ENCODE data around the gene SLC44A5.
"Not testable (repeated sequence)": the region's sequence is repeated elsewhere in the genome, so short reads cannot be mapped to it uniquely, and the experiment has no call there.

SLC44A5 gene

DNA sequence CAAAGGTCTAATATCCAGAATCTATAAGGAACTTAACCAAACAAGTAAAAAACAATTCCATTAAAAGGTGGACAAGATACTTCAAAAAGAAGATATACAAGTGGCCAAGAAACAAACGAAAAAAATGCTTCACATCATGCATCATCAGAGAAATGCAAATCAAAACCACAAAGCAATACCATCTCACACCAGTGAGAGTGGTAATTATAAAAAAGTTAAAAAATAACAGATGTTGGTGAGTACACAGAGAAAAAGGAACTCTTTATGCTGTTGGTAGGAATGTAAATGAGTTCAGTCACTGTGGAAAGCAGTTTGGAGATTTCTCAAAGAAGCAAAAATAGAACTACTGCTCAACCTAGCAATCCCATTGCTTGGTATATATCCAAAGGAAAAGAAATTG, 218.6 kb downstream of the SLC44A5 start:
- H3K79me1 ChIP-seq (ENCODE audit: low read depth, low read length): no peaks in the 10 kb centered on the region
- no peak overlapping the region for H3K4me3 ChIP-seq (ENCODE audit: low read length in 2 of 2)
- no peak overlapping the region for H3K14ac ChIP-seq (ENCODE audit: low read length)
- no peak overlapping the region for H2BK15ac ChIP-seq (ENCODE audit: low read length)
- H3K4ac ChIP-seq (ENCODE audit: low read length): no peak overlapping the region
- H2BK12ac ChIP-seq (ENCODE audit: low read length): no peak overlapping the region
- no peak overlapping the region for H4K8ac ChIP-seq (ENCODE audit: low read depth, low read length)
- peaks cover 0 to 2% of the 10 kb centered on the region in 2 donors for H3K9me3 ChIP-seq (replicated peaks in 1 of 2; ENCODE audit: control insufficient read depth in 2 of 2, insufficient read depth in 1 of 2, low read depth in 1 of 2, low read length in 2 of 2)
- H3K18ac ChIP-seq (ENCODE audit: low read length): no peak overlapping the region
- H2AFZ ChIP-seq (ENCODE audit: low read length): no peak overlapping the region
- no peak for DNase-seq (ENCODE audit: low spot score)
- H3K23ac ChIP-seq (ENCODE audit: low read depth, low read length, poor library complexity): no peak overlapping the region
- no peak overlapping the region for H3K27ac ChIP-seq (replicated peaks; ENCODE audit: low read length)
- no peak overlapping the region for H4K91ac ChIP-seq (ENCODE audit: low read depth, low read length, poor library complexity)
- H2BK5ac ChIP-seq (ENCODE audit: low read length): no peak overlapping the region
- H3K36me3 ChIP-seq (replicated peaks in 1 of 2; ENCODE audit: control insufficient read depth in 2 of 2, insufficient read depth in 2 of 2, low read length in 2 of 2): no peaks in the 10 kb centered on the region
- H2BK120ac ChIP-seq (ENCODE audit: low read depth, low read length): no peak overlapping the region
- H3K4me1 ChIP-seq (ENCODE audit: control insufficient read depth in 2 of 2, insufficient read depth in 1 of 2, low read depth in 1 of 2, low read length in 2 of 2): no peaks in the 10 kb centered on the region
- WGBS, 2 donors (ENCODE audit: extremely low coverage in 2 of 2, insufficient read length in 2 of 2, insufficient replicate concordance in 1 of 2): no CpG with 5 or more reads among the region's 1 CpG
- no peak overlapping the region for H3K9ac ChIP-seq (ENCODE audit: low read depth, low read length, poor library complexity)
- no peaks in the 10 kb centered on the region for H3K27me3 ChIP-seq (ENCODE audit: control insufficient read depth in 3 of 3, insufficient read depth in 3 of 3, low read depth in 1 of 3, low read length in 3 of 3)
- no peak overlapping the region for H3K4me2 ChIP-seq (ENCODE audit: insufficient read depth, low read length, poor library complexity, severe bottlenecking)
- no peak overlapping the region for H2AK5ac ChIP-seq (ENCODE audit: low read depth, low read length)

DNA sequence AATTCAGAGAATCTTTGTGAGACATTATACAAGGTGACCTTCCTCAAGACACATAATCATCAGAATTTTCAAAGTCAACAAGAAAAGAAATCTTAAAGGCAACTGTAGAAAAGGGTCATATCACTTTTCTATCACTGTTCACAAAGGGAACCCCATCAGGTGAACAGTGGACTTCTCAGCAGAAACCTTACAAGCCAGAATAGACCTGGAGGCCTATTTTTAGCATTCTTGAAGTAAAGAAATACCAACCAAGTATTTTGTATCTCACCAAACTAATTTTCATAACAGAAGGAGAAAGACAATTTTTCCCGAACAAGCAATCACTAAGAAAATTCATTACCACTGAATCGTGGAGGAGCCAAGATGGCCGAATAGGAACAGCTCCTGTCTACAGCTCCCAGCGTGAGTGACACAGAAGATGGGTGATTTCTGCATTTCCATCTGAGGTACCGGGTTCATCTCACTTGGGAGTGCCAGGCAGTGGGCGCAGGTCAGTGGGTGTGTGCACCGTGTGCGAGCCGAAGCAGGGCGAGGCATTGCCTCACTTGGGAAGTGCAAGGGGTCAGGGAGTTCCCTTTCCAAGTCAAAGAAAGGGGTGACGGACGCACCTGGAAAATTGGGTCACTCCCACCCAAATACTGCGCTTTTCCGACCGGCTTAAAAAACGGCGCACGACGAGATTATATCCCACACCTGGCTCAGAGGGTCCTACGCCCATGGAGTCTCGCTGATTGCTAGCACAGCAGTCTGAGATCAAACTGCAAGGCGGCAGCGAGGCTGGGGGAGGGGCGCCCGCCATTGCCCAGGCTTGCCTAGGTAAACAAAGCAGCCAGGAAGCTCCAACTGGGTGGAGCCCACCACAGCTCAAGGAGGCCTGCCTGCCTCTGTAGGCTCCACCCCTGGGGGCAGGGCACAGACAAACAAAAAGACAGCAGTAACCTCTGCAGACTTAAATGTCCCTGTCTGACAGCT, 235.2 kb downstream of the SLC44A5 start:
- H4K91ac ChIP-seq (ENCODE audit: low read depth, low read length, poor library complexity); DNase-seq (ENCODE audit: low spot score): not testable (repeated sequence)
- WGBS, 2 donors (ENCODE audit: extremely low coverage in 2 of 2, insufficient read length in 2 of 2, insufficient replicate concordance in 1 of 2): no CpG with 5 or more reads among the region's 25 CpGs

DNA sequence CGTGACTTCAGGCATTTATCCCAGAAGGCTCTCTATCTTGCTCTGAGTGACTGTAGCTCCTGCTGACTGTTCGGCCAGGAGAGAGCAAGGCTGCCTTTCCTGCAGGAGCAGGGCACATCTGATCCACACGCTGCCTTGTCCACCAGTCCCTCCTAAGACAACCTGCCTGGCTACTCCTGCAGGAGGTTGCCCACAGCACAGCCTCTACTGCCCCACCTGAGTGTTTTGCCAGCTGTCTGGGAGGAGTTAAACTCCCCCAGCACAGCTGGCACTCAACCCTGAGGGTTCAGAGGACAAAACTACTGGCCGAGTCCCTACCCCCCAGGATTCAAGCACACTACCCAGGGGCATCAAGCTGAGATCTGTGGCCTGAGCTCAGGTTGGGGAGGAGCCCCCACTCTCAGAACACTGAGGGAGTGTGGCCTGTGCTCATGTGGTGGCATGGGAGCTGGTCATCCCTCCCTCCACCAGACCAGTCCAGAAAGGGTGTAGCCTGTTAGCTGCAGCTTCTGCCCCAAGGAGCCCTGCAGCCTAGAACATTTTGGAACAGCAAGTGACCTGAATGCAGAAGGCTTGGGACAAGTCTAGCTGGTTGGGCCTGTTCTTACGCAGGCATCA, 237.3 kb downstream of the SLC44A5 start:
- Histone ChIP-seq H3K27ac (replicated peaks; ENCODE audit: low read length) (no peak overlapping the region), H2BK15ac (ENCODE audit: low read length) (peak overlapping the region; percentile 39)
- no CpG with 5 or more reads among the region's 5 CpGs for WGBS, 2 donors (ENCODE audit: extremely low coverage in 2 of 2, insufficient read length in 2 of 2, insufficient replicate concordance in 1 of 2)

More for the DNA sequence above, 235.2 kb downstream of the SLC44A5 start:
- not testable (repeated sequence) for H3K4me3 ChIP-seq (ENCODE audit: low read length in 2 of 2); H3K18ac ChIP-seq (ENCODE audit: low read length); H2AK5ac ChIP-seq (ENCODE audit: low read depth, low read length); H2BK15ac ChIP-seq (ENCODE audit: low read length); H2BK5ac ChIP-seq (ENCODE audit: low read length); H3K79me1 ChIP-seq (ENCODE audit: low read depth, low read length); H2BK120ac ChIP-seq (ENCODE audit: low read depth, low read length); H3K4me2 ChIP-seq (ENCODE audit: insufficient read depth, low read length, poor library complexity, severe bottlenecking); H3K9me3 ChIP-seq (replicated peaks in 1 of 2; ENCODE audit: control insufficient read depth in 2 of 2, insufficient read depth in 1 of 2, low read depth in 1 of 2, low read length in 2 of 2); H3K36me3 ChIP-seq (replicated peaks in 1 of 2; ENCODE audit: control insufficient read depth in 2 of 2, insufficient read depth in 2 of 2, low read length in 2 of 2); H3K27me3 ChIP-seq (ENCODE audit: control insufficient read depth in 3 of 3, insufficient read depth in 3 of 3, low read depth in 1 of 3, low read length in 3 of 3); H3K4ac ChIP-seq (ENCODE audit: low read length); H3K27ac ChIP-seq (replicated peaks; ENCODE audit: low read length); H2AFZ ChIP-seq (ENCODE audit: low read length); H3K4me1 ChIP-seq (ENCODE audit: control insufficient read depth in 2 of 2, insufficient read depth in 1 of 2, low read depth in 1 of 2, low read length in 2 of 2); H2BK12ac ChIP-seq (ENCODE audit: low read length); H3K23ac ChIP-seq (ENCODE audit: low read depth, low read length, poor library complexity); H3K9ac ChIP-seq (ENCODE audit: low read depth, low read length, poor library complexity); H4K8ac ChIP-seq (ENCODE audit: low read depth, low read length); H3K14ac ChIP-seq (ENCODE audit: low read length)

DNA sequence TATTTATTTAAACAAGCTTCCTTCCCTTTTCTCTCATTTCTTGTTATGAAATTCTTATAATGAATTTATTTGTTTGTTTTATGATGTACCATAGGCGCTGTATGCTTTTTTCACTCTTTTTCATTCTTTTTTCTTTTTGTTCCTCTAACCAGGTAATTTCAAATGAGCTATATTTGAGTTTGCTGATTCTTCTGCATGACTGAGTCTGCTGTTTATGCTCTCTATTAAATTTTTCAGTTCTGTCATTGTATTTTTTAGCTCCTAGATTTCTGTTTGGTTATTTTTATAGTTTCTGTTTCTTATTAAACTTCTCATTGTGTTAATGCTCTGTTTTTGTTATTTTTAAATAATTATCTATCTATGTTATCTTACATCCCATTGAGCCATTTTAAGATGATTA, 244.3 kb downstream of the SLC44A5 start:
- H3K9ac ChIP-seq (ENCODE audit: low read depth, low read length, poor library complexity): no peak overlapping the region
- H3K18ac ChIP-seq (ENCODE audit: low read length): no peak overlapping the region
- no peak overlapping the region for H3K4me2 ChIP-seq (ENCODE audit: insufficient read depth, low read length, poor library complexity, severe bottlenecking)
- H2BK120ac ChIP-seq (ENCODE audit: low read depth, low read length): no peak overlapping the region
- no peak overlapping the region for H2AK5ac ChIP-seq (ENCODE audit: low read depth, low read length)
- no peak overlapping the region for H3K23ac ChIP-seq (ENCODE audit: low read depth, low read length, poor library complexity)
- no peak overlapping the region for H2BK5ac ChIP-seq (ENCODE audit: low read length)
- no peak for DNase-seq (ENCODE audit: low spot score)
- no peak overlapping the region for H3K14ac ChIP-seq (ENCODE audit: low read length)
- H2BK12ac ChIP-seq (ENCODE audit: low read length): no peak overlapping the region
- H3K27me3 ChIP-seq (ENCODE audit: control insufficient read depth in 3 of 3, insufficient read depth in 3 of 3, low read depth in 1 of 3, low read length in 3 of 3): no peaks in the 10 kb centered on the region
- no peak overlapping the region for H3K4me3 ChIP-seq (ENCODE audit: low read length in 2 of 2)
- WGBS, 2 donors (ENCODE audit: extremely low coverage in 2 of 2, insufficient read length in 2 of 2, insufficient replicate concordance in 1 of 2): no CpG with 5 or more reads among the region's 1 CpG
- H4K8ac ChIP-seq (ENCODE audit: low read depth, low read length): no peak overlapping the region
- no peak overlapping the region for H2BK15ac ChIP-seq (ENCODE audit: low read length)
- no peaks in the 10 kb centered on the region for H3K36me3 ChIP-seq (replicated peaks in 1 of 2; ENCODE audit: control insufficient read depth in 2 of 2, insufficient read depth in 2 of 2, low read length in 2 of 2)
- no peaks in the 10 kb centered on the region for H3K79me1 ChIP-seq (ENCODE audit: low read depth, low read length)
- no peak overlapping the region for H3K4ac ChIP-seq (ENCODE audit: low read length)
- no peak overlapping the region for H3K27ac ChIP-seq (replicated peaks; ENCODE audit: low read length)
- H3K9me3 ChIP-seq (replicated peaks in 1 of 2; ENCODE audit: control insufficient read depth in 2 of 2, insufficient read depth in 1 of 2, low read depth in 1 of 2, low read length in 2 of 2): peaks cover 6 to 14% of the 10 kb centered on the region in 2 donors
- H3K4me1 ChIP-seq (ENCODE audit: control insufficient read depth in 2 of 2, insufficient read depth in 1 of 2, low read depth in 1 of 2, low read length in 2 of 2): no peaks in the 10 kb centered on the region
- no peak overlapping the region for H2AFZ ChIP-seq (ENCODE audit: low read length)
- no peak overlapping the region for H4K91ac ChIP-seq (ENCODE audit: low read depth, low read length, poor library complexity)

More for the DNA sequence above, 237.3 kb downstream of the SLC44A5 start:
- Histone ChIP-seq H3K4me3 (ENCODE audit: low read length in 2 of 2) (no peak overlapping the region), H3K4me2 (ENCODE audit: insufficient read depth, low read length, poor library complexity, severe bottlenecking) (no peak overlapping the region), H3K27me3 (ENCODE audit: control insufficient read depth in 3 of 3, insufficient read depth in 3 of 3, low read depth in 1 of 3, low read length in 3 of 3) (no peaks in the 10 kb centered on the region), H3K9me3 (replicated peaks in 1 of 2; ENCODE audit: control insufficient read depth in 2 of 2, insufficient read depth in 1 of 2, low read depth in 1 of 2, low read length in 2 of 2) (peaks cover 0 to 2% of the 10 kb centered on the region in 2 donors), H2AK5ac (ENCODE audit: low read depth, low read length) (no peak overlapping the region), H2BK120ac (ENCODE audit: low read depth, low read length) (no peak overlapping the region), H3K18ac (ENCODE audit: low read length) (peak overlapping the region; percentile 60), H2BK12ac (ENCODE audit: low read length) (no peak overlapping the region), H4K91ac (ENCODE audit: low read depth, low read length, poor library complexity) (no peak overlapping the region), H3K4ac (ENCODE audit: low read length) (no peak overlapping the region), H3K23ac (ENCODE audit: low read depth, low read length, poor library complexity) (no peak overlapping the region), H2BK5ac (ENCODE audit: low read length) (peak overlapping the region; percentile 9), H3K9ac (ENCODE audit: low read depth, low read length, poor library complexity) (no peak overlapping the region), H4K8ac (ENCODE audit: low read depth, low read length) (no peak overlapping the region), H3K79me1 (ENCODE audit: low read depth, low read length) (no peaks in the 10 kb centered on the region), H3K14ac (ENCODE audit: low read length) (peak overlapping the region; percentile 31), H3K36me3 (replicated peaks in 1 of 2; ENCODE audit: control insufficient read depth in 2 of 2, insufficient read depth in 2 of 2, low read length in 2 of 2) (no peaks in the 10 kb centered on the region), H3K4me1 (ENCODE audit: control insufficient read depth in 2 of 2, insufficient read depth in 1 of 2, low read depth in 1 of 2, low read length in 2 of 2) (no peaks in the 10 kb centered on the region), H2AFZ (ENCODE audit: low read length) (no peak overlapping the region)
- DNase-seq (ENCODE audit: low spot score): no peak
